Measurements from ENCODE around the gene MYBPHL.

DNA sequence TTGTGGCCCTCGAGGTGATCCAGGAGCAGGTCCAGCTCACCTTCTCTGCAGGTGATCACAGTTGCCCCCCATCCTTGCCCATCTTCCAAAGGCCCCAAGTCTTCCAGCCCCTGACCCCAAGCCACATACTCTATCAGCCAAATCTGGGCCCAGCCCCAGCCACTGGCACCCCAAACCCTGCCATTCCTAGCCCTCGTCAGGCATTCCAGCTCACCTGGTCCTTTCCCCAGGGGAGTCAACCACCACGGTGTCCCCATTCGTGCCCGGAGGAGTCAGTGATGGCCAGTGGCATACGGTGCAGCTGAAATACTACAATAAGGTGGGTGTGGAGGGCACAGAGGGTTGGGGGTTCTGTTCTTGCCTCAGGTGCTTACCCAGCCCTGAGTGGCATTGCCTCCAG, 45.2 kb downstream of the MYBPHL start:
- TF ChIP-seq CTCF (IDR thresholded peaks at IDR 0.05; ENCODE audit: poor library complexity) (no peak), EZH2 (IDR thresholded peaks at IDR 0.05; ENCODE audit: borderline replicate concordance) (no peak), EZH2phosphoT487 (IDR thresholded peaks at IDR 0.05; ENCODE audit: low read depth, severe bottlenecking, unreplicated experiment) (no peak)

Data from hepatocyte (in vitro differentiated cells).